PC-3 (cell line): Measurements from ENCODE around the gene CCDC142. TPM values are rescaled to one million over a fixed set of nuclear protein-coding genes. Genes with fewer than 3 reads are reported as not detected.

ENCODE experiments used
- ATAC-seq: fragments of 200-7000 bp; cut with Tn5 transposase; 2 replicates; pipeline ENCODE4 v1.9.1; 2020; ENCODE audit warnings: mild to moderate bottlenecking, moderate library complexity
- BruUV-seq: library from RNA; stranded (reverse); fragments of 400-500 nt; replicated peaks from 2 replicates; lab custom pipeline; 2021; lab: Mats Ljungman, UMichigan
- CTCF ChIA-PET: fragments of 300-600 bp; sonication (Branson Sonifier 250); formaldehyde crosslinking; loops from one replicate; lab custom pipeline; 2022; ENCODE audit warnings: antibody characterized with exemption; lab: Charles Lee
- POLR2A ChIA-PET: fragments of 300-600 bp; sonication (Branson Sonifier 250); formaldehyde crosslinking; loops from one replicate; lab custom pipeline; 2022; ENCODE audit warnings: antibody characterized with exemption; ENCODE audit not compliant: unreplicated experiment; lab: Charles Lee
- DNase-seq: peaks from one replicate; pipeline ENCODE4 v3.0.0-alpha.2; 2015
- H2AFZ ChIP-seq: fragments of 300-600 bp; sonication (generic); 2 replicates; pipeline ENCODE4 v1.6.0; 2016; ENCODE audit warnings: antibody characterized with exemption, low read length
- H3F3A ChIP-seq: fragments of 300-600 bp; sonication (generic); one replicate; pipeline ENCODE4 v1.6.0; 2017; ENCODE audit warnings: antibody characterized with exemption, low read length, control low read depth, mild to moderate bottlenecking; ENCODE audit not compliant: unreplicated experiment
- H3K27ac ChIP-seq: fragments of 300-600 bp; sonication (generic); 2 replicates; pipeline ENCODE4 v1.5.1; 2016; ENCODE audit warnings: mild to moderate bottlenecking, low read length
- H3K27me3 ChIP-seq: fragments of 300-600 bp; sonication (generic); 2 replicates; pipeline ENCODE4 v1.6.1; 2016; ENCODE audit warnings: low read length, mixed read lengths
- H3K36me3 ChIP-seq: fragments of 300-600 bp; sonication (generic); 2 replicates; pipeline ENCODE4 v1.6.1; 2016; ENCODE audit warnings: low read depth, mixed run types, low read length, mixed read lengths
- H3K4me1 ChIP-seq: fragments of 300-600 bp; sonication (generic); 2 replicates; pipeline ENCODE4 v1.5.1; 2016; ENCODE audit warnings: low read length; ENCODE audit not compliant: insufficient read depth
- H3K4me2 ChIP-seq: fragments of 300-600 bp; sonication (generic); 2 replicates; pipeline ENCODE4 v1.6.0; 2016; ENCODE audit warnings: low read length
- H3K4me3 ChIP-seq: fragments of 300-600 bp; sonication (generic); 2 replicates; pipeline ENCODE4 v1.5.1; 2016; ENCODE audit warnings: mild to moderate bottlenecking, low read length, mixed read lengths
- H3K79me2 ChIP-seq: fragments of 300-600 bp; sonication (generic); 2 replicates; pipeline ENCODE4 v1.6.1; 2017; ENCODE audit warnings: low read length, mixed read lengths
- H3K9ac ChIP-seq: fragments of 300-600 bp; sonication (generic); 2 replicates; pipeline ENCODE4 v1.6.0; 2016; ENCODE audit warnings: mild to moderate bottlenecking, low read length
- H3K9me2 ChIP-seq: fragments of 300-600 bp; sonication (generic); replicated peaks from 2 replicates; pipeline ENCODE4 v1.6.1; 2016; ENCODE audit warnings: mixed run types, low read length, mixed read lengths
- H3K9me3 ChIP-seq: fragments of 300-600 bp; sonication (generic); 2 replicates; pipeline ENCODE4 v1.6.1; 2016; ENCODE audit warnings: low read length, mixed read lengths
- H4K20me1 ChIP-seq: fragments of 300-600 bp; sonication (generic); 2 replicates; pipeline ENCODE4 v1.6.1; 2016; ENCODE audit warnings: low read length, mixed read lengths
- CTCF ChIP-seq: fragments of 300-600 bp; sonication (generic); conservative IDR thresholded peaks from 2 replicates; pipeline ENCODE4 v1.5.1; 2017; ENCODE audit warnings: antibody characterized with exemption, low read depth, mild to moderate bottlenecking, low read length
- EZH2 ChIP-seq: fragments of 300-600 bp; sonication (generic); IDR thresholded peaks from one replicate; pipeline ENCODE4 v1.6.1; 2017; ENCODE audit warnings: antibody characterized with exemption, mild to moderate bottlenecking, low read length; ENCODE audit not compliant: unreplicated experiment
- EZH2phosphoT487 ChIP-seq: fragments of 300-600 bp; sonication (generic); IDR thresholded peaks from 2 replicates; pipeline ENCODE4 v1.6.1; 2018; ENCODE audit warnings: mild to moderate bottlenecking, antibody characterized with exemption, low read length, borderline replicate concordance
- intact Hi-C: fragments of 100-400 bp; cut with micrococcal nuclease; formaldehyde crosslinking; loops from 2 replicates; pipeline ENCODE4 v1.9.0; 2023
- total RNA-seq: library from RNA; depleted of rRNA; stranded (reverse); fragments of >200 nt; gene quantifications from 2 replicates; pipeline ENCODE4 v1.2.3, GENCODE V29; 2014

Gene CCDC142
- total RNA-seq, 1 experiment from 2014 or later, result 14.7 TPM

GRCh38 chr2:74457549-74458131 lies 25.2 kb downstream of the CCDC142 start:
- ChIA-PET CTCF (no interaction called here), POLR2A (interaction anchor here (1.0 kb wide), 1 partner anchor 10 kb away, joined by 9 read pairs; no protein-coding TSS in a partner anchor)
- TF ChIP-seq EZH2, result no peak
- TF ChIP-seq CTCF, result no peak
- TF ChIP-seq EZH2phosphoT487, result no peak
- Histone ChIP-seq H3K9me2 (no peaks in the 10 kb centered on the region), H2AFZ (peak overlapping the region; percentile 88), H3K27me3 (no peaks in the 10 kb centered on the region), H3K9ac (peak overlapping the region; percentile 92), H3K79me2 (peaks cover 32% of the 10 kb centered on the region), H3K9me3 (no peaks in the 10 kb centered on the region), H3F3A (no peaks in the 10 kb centered on the region), H3K4me3 (peak overlapping the region; percentile 93), H3K27ac (peak overlapping the region; percentile 93), H3K4me2 (peak overlapping the region; percentile 99), H4K20me1 (no peaks in the 10 kb centered on the region), H3K4me1 (peaks cover 27% of the 10 kb centered on the region), H3K36me3 (peaks cover 5% of the 10 kb centered on the region; the same call in 1 of the 2 replicates)
- intact Hi-C loops, result loop anchor here (1.0 to 5.0 kb wide), 3 partner anchors 26 to 260 kb away; partner anchors contain the start of genes AUP1, HTRA2, MTHFD2 and TTC31
- TSS peak; percentile 3 for BruUV-seq
- ATAC-seq, result peak; percentile 53
- DNase-seq, result peak; percentile 72

- peak overlapping the region; percentile 53 for H2AFZ ChIP-seq
- H3K79me2 ChIP-seq, result peaks cover 32% of the 10 kb centered on the region
- BruUV-seq, result no TSS peak
- no peaks in the 10 kb centered on the region for H3K9me3 ChIP-seq
- no peak for TF ChIP-seq EZH2
- no peak for TF ChIP-seq EZH2phosphoT487
- no peak for TF ChIP-seq CTCF
- CTCF ChIA-PET, result no interaction called here
- intact Hi-C loops, result loop anchor here (5.0 kb wide), 1 partner anchor 260 kb away; the partner anchor contains the start of gene MTHFD2
- H3F3A ChIP-seq, result no peaks in the 10 kb centered on the region
- H3K36me3 ChIP-seq, result peaks cover 5% of the 10 kb centered on the region; the same call in 1 of the 2 replicates
- H3K4me2 ChIP-seq, result peak overlapping the region; percentile 99
- peak overlapping the region; percentile 92 for H3K9ac ChIP-seq
- POLR2A ChIA-PET, result interaction anchor here (0.6 kb wide), 2 partner anchors 24 to 51 kb away, joined by 3 to 6 read pairs; no protein-coding TSS in a partner anchor
- DNase-seq, result no peak
- H3K4me3 ChIP-seq, result peak overlapping the region; percentile 93
- no peaks in the 10 kb centered on the region for H3K9me2 ChIP-seq
- no peak for ATAC-seq
- H3K27me3 ChIP-seq, result no peaks in the 10 kb centered on the region
- peaks cover 27% of the 10 kb centered on the region for H3K4me1 ChIP-seq
- H3K27ac ChIP-seq, result peak overlapping the region; percentile 93
- H4K20me1 ChIP-seq, result no peaks in the 10 kb centered on the region
These were observed 25.7 kb downstream of the CCDC142 start for GRCh38 chr2:74457129-74457548.
